ENCODE results near the gene LYVE1.

The LYVE1 gene

GRCh38 chr11:10551845-10552352 is 16.6 kb downstream of the LYVE1 start:
- no peak for DNase-seq

- no peak for DNase-seq
These were observed 17.2 kb downstream of the LYVE1 start for GRCh38 chr11:10551290-10551592.

GRCh38 chr11:10550503-10551289 is 17.8 kb downstream of the LYVE1 start:
- DNase-seq = no peak

GRCh38 chr11:10544491-10545465 is 23.7 kb downstream of the LYVE1 start:
- DNase-seq = no peak

- no peak for DNase-seq
These were observed 24.7 kb downstream of the LYVE1 start for GRCh38 chr11:10543782-10544181.

- DNase-seq = no peak
These were observed 25.7 kb downstream of the LYVE1 start for GRCh38 chr11:10542776-10543175.

- DNase-seq = no peak
These were observed 26.9 kb downstream of the LYVE1 start for GRCh38 chr11:10541561-10541930.

- DNase-seq = peak; percentile 97
These were observed 27.4 kb downstream of the LYVE1 start, which contains the start of gene RNF141 for GRCh38 chr11:10540915-10541560. Gene RNF141, minus strand, starts transcription at chr11:10541187. Its CDS starts 7,029 bp downstream, at chr11:10534158.

- DNase-seq = no peak
These were observed 27.9 kb downstream of the LYVE1 start for GRCh38 chr11:10540546-10540914.

- no peak for DNase-seq
These were observed 29.1 kb downstream of the LYVE1 start for GRCh38 chr11:10539339-10539738.

GRCh38 chr11:10538924-10539323 is 29.5 kb downstream of the LYVE1 start:
- no peak for DNase-seq

GRCh38 chr11:10537600-10537999 is 30.9 kb downstream of the LYVE1 start:
- DNase-seq = no peak

GRCh38 chr11:10534316-10534715 is 34.1 kb downstream of the LYVE1 start:
- no peak for DNase-seq

GRCh38 chr11:10533323-10533722 is 35.1 kb downstream of the LYVE1 start:
- no peak for DNase-seq

GRCh38 chr11:10532526-10532925 is 35.9 kb downstream of the LYVE1 start:
- DNase-seq = no peak

GRCh38 chr11:10529279-10529678 is 39.2 kb downstream of the LYVE1 start:
- no peak for DNase-seq

- DNase-seq = no peak
These were observed 40.3 kb downstream of the LYVE1 start for GRCh38 chr11:10528121-10528520.

GRCh38 chr11:10526974-10527918 is 41.2 kb downstream of the LYVE1 start:
- no peak for DNase-seq

GRCh38 chr11:10524471-10524870 is 44.0 kb downstream of the LYVE1 start:
- no peak for DNase-seq

- no peak for DNase-seq
These were observed 45.5 kb downstream of the LYVE1 start for GRCh38 chr11:10522921-10523320.

GRCh38 chr11:10522276-10522675 is 46.2 kb downstream of the LYVE1 start:
- DNase-seq = no peak

GRCh38 chr11:10520562-10520961 is 47.9 kb downstream of the LYVE1 start:
- DNase-seq = no peak

Measured in activated T-cell treated with anti-CD3 and anti-CD28 coated beads, Interleukin-2, amount 50 U/mL, for 1 hour (primary cell).